MCF 10A (cell line): ENCODE results near the gene MPHOSPH10. TPM values are rescaled to one million over a fixed set of nuclear protein-coding genes. Genes with fewer than 3 reads are reported as not detected.

ENCODE experiments used
- BruUV-seq: library from RNA; stranded (reverse); fragments of 400-500 nt; replicated peaks from 2 replicates; lab custom pipeline; 2021; lab: Mats Ljungman, UMichigan
- CTCF ChIA-PET: fragments of 300-600 bp; sonication (Branson Sonifier 250); formaldehyde crosslinking; extraction: SDS; loops from one replicate; lab custom pipeline; 2021; ENCODE audit warnings: antibody characterized with exemption, inconsistent platforms; lab: Yijun Ruan, JAX
- POLR2A ChIA-PET: fragments of 300-600, 350-650 bp; sonication (Branson Sonifier 250); formaldehyde crosslinking; extraction: SDS; loops from one replicate; lab custom pipeline; 2020; ENCODE audit warnings: antibody characterized with exemption, inconsistent platforms; lab: Yijun Ruan, JAX
- DNase-seq: peaks from one replicate; pipeline ENCODE4 v3.0.0-alpha.2; 2018; ENCODE audit not compliant: unreplicated experiment
- H3K27ac Mint-ChIP-seq: one replicate; pipeline ENCODE4 v1.8.0; 2022; ENCODE audit warnings: mild to moderate bottlenecking, low read depth, mixed read lengths; ENCODE audit not compliant: unreplicated experiment
- H3K27me3 Mint-ChIP-seq: one replicate; pipeline ENCODE4 v1.8.0; 2022; ENCODE audit warnings: mixed read lengths; ENCODE audit not compliant: insufficient read depth, unreplicated experiment
- H3K36me3 Mint-ChIP-seq: one replicate; pipeline ENCODE4 v1.8.0; 2022; ENCODE audit warnings: mild to moderate bottlenecking, moderate library complexity, mixed read lengths; ENCODE audit not compliant: insufficient read depth, unreplicated experiment
- H3K4me1 Mint-ChIP-seq: one replicate; pipeline ENCODE4 v1.8.0; 2022; ENCODE audit warnings: mixed read lengths; ENCODE audit not compliant: insufficient read depth, unreplicated experiment
- H3K4me3 Mint-ChIP-seq: one replicate; pipeline ENCODE4 v1.8.0; 2022; ENCODE audit warnings: mild to moderate bottlenecking, moderate library complexity, mixed read lengths; ENCODE audit not compliant: unreplicated experiment
- H3K9me3 Mint-ChIP-seq: one replicate; pipeline ENCODE4 v1.8.0; 2022; ENCODE audit warnings: mixed read lengths; ENCODE audit not compliant: unreplicated experiment
- intact Hi-C: fragments of 100-400 bp; cut with micrococcal nuclease; formaldehyde crosslinking; loops from 2 replicates; pipeline ENCODE4 v1.14.1; 2022
- total RNA-seq: library from RNA; stranded (reverse); gene quantifications from 2 replicates; pipeline ENCODE4 v1.2.3, GENCODE V29; 2022
- TF ChIP-seq, protein P1 (sequence below): fragments of 200-600 bp; IDR thresholded peaks from one replicate; pipeline ENCODE4 v1.8.0; 2022; ENCODE audit warnings: antibody characterized with exemption, mild to moderate bottlenecking; ENCODE audit not compliant: unreplicated experiment

The MPHOSPH10 gene
- total RNA-seq, 1 experiment from 2014 or later, result 32.8 TPM

DNA sequence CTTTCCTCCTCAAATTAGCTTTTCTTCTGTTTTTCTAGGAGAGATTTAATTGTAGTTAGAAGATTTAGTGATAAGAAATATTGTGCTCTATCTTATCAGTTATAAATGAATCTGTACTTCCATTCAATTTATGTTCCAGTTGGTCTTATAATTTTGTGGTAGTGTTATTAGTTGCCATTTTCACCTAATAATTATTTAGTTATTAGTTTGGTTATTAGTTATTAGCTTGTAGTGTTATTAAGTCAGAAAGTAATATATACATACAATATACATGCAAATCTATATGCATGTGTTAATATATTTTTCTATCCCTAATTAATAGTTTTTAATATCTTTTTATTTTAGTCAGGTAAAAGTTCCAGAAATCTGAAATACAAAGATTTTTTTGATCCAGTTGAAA, 3.2 kb downstream of the MPHOSPH10 start:
- POLR2A ChIA-PET, result interaction anchor here (1.0 kb wide), 1 partner anchor 10 kb away, joined by 3 read pairs; no protein-coding TSS in a partner anchor
- H3K9me3 Mint-ChIP-seq, result no peaks in the 10 kb centered on the region
- no TSS peak for BruUV-seq

DNA sequence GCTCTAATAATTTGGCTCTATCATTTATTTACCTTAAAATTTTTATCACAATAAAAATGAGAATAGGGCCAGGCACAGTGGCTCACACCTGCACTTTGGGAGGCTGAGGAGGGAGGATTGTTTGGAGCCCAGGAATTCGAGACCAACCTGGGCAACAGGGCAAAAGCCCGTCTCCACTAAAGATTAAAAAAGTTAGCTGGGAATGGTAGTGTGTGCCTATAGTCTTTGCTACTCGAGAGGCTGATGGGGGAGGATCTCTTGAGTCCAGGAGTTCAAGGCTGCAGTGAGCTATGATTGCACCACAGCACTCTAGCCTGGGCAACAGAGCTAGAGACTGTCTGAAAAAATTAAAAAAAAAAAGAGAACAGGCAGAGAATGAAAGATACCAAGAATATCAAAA, 5.7 kb downstream of the MPHOSPH10 start:
- intact Hi-C loops, result no loop called here
- BruUV-seq, result no TSS peak
- Mint-ChIP-seq H3K9me3 (no peaks in the 10 kb centered on the region), H3K27ac (no peak overlapping the region), H3K4me3 (no peak overlapping the region), H3K4me1 (no peaks in the 10 kb centered on the region), H3K36me3 (no peaks in the 10 kb centered on the region), H3K27me3 (no peaks in the 10 kb centered on the region)
- TF ChIP-seq, protein P1, sequence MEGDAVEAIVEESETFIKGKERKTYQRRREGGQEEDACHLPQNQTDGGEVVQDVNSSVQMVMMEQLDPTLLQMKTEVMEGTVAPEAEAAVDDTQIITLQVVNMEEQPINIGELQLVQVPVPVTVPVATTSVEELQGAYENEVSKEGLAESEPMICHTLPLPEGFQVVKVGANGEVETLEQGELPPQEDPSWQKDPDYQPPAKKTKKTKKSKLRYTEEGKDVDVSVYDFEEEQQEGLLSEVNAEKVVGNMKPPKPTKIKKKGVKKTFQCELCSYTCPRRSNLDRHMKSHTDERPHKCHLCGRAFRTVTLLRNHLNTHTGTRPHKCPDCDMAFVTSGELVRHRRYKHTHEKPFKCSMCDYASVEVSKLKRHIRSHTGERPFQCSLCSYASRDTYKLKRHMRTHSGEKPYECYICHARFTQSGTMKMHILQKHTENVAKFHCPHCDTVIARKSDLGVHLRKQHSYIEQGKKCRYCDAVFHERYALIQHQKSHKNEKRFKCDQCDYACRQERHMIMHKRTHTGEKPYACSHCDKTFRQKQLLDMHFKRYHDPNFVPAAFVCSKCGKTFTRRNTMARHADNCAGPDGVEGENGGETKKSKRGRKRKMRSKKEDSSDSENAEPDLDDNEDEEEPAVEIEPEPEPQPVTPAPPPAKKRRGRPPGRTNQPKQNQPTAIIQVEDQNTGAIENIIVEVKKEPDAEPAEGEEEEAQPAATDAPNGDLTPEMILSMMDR, result no peak
- CTCF ChIA-PET, result no interaction called here
- POLR2A ChIA-PET, result no interaction called here
- DNase-seq, result no peak

More for the DNA sequence above, 3.2 kb downstream of the MPHOSPH10 start:
- intact Hi-C loops, result loop anchor here (5.0 kb wide), 1 partner anchor 66 kb away; the partner anchor contains the start of gene NAGK
- Mint-ChIP-seq H3K27me3 (no peaks in the 10 kb centered on the region), H3K4me3 (no peak overlapping the region), H3K27ac (no peak overlapping the region), H3K4me1 (no peaks in the 10 kb centered on the region), H3K36me3 (no peaks in the 10 kb centered on the region)
- DNase-seq, result no peak
- TF ChIP-seq, protein P1, result no peak
- CTCF ChIA-PET, result interaction anchor here (0.6 to 1.0 kb wide), 2 partner anchors 20 to 132 kb away, joined by 3 read pairs; no protein-coding TSS in a partner anchor

DNA sequence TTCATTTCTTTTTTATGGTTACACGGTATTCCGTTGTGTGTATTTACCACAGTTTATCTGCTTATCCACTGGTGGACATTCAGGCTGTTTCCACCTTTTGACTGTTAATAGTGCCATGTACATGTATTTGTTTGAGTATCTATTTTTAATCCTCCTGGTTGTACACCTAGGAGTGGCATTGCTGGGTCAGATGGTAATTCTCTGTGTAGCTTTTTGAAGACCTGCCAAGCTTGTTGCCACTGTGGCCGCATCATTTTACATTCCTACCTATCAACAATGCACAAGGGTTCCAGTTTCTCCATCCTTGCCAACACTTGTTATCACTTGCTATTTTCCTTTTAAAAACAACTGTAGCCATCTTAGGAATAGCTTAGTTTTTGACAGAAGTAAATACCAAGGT, 13.3 kb downstream of the MPHOSPH10 start:
- POLR2A ChIA-PET, result interaction anchor here (0.7 to 2.1 kb wide), 2 partner anchors 11 to 13 kb away, joined by 3 to 10 read pairs; partner anchors contain the start of genes MCEE and MPHOSPH10

DNA sequence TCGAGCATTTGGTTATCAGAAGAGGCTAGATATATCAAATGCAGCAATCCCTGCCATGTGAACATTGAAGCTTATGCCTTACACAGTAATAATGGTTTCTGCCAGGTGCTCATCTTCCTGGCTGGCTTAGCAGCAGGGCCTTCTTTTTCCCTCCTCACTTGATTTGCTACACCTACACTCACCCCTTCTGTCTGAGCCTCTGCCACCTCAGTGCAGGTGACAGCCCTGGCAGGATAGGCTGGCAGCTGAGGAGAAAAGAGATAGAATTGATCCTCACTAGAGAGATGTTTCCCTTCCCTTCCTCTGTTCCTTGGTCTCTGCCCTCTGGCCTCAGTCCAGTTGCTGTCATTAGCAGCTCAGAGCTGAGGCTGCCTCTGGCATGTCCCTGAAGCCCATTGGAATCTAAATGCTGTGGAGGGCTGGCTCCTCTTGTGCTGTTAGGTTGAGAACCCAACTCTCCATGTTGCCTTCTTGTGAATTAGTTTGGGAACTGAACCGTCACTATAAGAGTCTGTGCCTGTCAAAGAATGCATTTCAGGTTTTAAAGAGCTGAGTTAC, 18.2 kb downstream of the MPHOSPH10 start:
- H3K27me3 Mint-ChIP-seq, result no peaks in the 10 kb centered on the region
- peaks cover 70% of the 10 kb centered on the region for H3K36me3 Mint-ChIP-seq
- no peak for DNase-seq
- TF ChIP-seq, protein P1, result no peak
- CTCF ChIA-PET, result interaction anchor here (0.6 to 2.2 kb wide), 6 partner anchors 8 to 361 kb away, joined by 3 to 12 read pairs (median 3); no protein-coding TSS in a partner anchor
- intact Hi-C loops, result no loop called here
- no peak overlapping the region for H3K4me3 Mint-ChIP-seq
- H3K27ac Mint-ChIP-seq, result no peak overlapping the region
- H3K4me1 Mint-ChIP-seq, result no peaks in the 10 kb centered on the region
- no peaks in the 10 kb centered on the region for H3K9me3 Mint-ChIP-seq
- POLR2A ChIA-PET, result interaction anchor here (3.5 kb wide), 1 partner anchor 18 kb away, joined by 15 read pairs; the partner anchor contains the start of genes MCEE and MPHOSPH10
- no TSS peak for BruUV-seq

More for the DNA sequence above, 13.3 kb downstream of the MPHOSPH10 start:
- Mint-ChIP-seq H3K36me3 (peaks cover 56% of the 10 kb centered on the region), H3K4me3 (no peak overlapping the region), H3K27me3 (no peaks in the 10 kb centered on the region), H3K27ac (no peak overlapping the region), H3K9me3 (no peaks in the 10 kb centered on the region), H3K4me1 (no peaks in the 10 kb centered on the region)
- no peak for DNase-seq
- intact Hi-C loops, result no loop called here
- CTCF ChIA-PET, result interaction anchor here (0.6 to 1.3 kb wide), 2 partner anchors 13 to 1567 kb away, joined by 3 to 5 read pairs; no protein-coding TSS in a partner anchor
- no TSS peak for BruUV-seq
- TF ChIP-seq, protein P1, result no peak
